Left forelimb (tissue), 1 donor: Measurements from ENCODE around the gene PHF19.

Source experiments
- DNase-seq: peaks from one replicate; pipeline ENCODE4 v3.0.0-alpha.2; 2018; ENCODE audit warnings: low spot score

PHF19 gene

GRCh38 chr9:120913647-120914264 is 36.8 kb upstream of the PHF19 start:
- DNase-seq, result no peak

- no peak for DNase-seq
Observed at GRCh38 chr9:120912958-120913646, 36.1 kb upstream of the PHF19 start.

- DNase-seq, result no peak
Observed at GRCh38 chr9:120911295-120911837, 34.4 kb upstream of the PHF19 start.

- no peak for DNase-seq
Observed at GRCh38 chr9:120910643-120911042, 33.7 kb upstream of the PHF19 start.

- DNase-seq, result no peak
Observed at GRCh38 chr9:120909904-120910303, 32.9 kb upstream of the PHF19 start.

- no peak for DNase-seq
Observed at GRCh38 chr9:120905315-120906164, 28.6 kb upstream of the PHF19 start.

DNA sequence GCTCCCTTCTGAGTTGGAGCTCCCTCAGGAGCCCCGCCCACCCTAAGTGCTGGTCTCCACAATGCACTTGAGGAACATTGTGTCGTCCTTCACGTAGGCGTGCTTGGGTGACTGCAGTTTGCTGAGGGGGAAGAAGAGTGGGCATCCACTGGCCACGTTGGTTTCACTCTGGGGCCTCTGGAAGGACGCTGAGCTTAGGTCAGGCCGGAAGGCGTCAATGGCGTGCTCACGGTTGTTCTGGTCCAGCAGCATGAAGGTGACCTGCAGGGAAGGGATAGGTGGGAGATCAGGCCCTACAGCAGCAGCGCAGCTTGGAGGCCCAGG is 28.0 kb upstream of the PHF19 start:
- no peak for DNase-seq

- no peak for DNase-seq
Observed at GRCh38 chr9:120904061-120904977, 27.3 kb upstream of the PHF19 start.

DNA sequence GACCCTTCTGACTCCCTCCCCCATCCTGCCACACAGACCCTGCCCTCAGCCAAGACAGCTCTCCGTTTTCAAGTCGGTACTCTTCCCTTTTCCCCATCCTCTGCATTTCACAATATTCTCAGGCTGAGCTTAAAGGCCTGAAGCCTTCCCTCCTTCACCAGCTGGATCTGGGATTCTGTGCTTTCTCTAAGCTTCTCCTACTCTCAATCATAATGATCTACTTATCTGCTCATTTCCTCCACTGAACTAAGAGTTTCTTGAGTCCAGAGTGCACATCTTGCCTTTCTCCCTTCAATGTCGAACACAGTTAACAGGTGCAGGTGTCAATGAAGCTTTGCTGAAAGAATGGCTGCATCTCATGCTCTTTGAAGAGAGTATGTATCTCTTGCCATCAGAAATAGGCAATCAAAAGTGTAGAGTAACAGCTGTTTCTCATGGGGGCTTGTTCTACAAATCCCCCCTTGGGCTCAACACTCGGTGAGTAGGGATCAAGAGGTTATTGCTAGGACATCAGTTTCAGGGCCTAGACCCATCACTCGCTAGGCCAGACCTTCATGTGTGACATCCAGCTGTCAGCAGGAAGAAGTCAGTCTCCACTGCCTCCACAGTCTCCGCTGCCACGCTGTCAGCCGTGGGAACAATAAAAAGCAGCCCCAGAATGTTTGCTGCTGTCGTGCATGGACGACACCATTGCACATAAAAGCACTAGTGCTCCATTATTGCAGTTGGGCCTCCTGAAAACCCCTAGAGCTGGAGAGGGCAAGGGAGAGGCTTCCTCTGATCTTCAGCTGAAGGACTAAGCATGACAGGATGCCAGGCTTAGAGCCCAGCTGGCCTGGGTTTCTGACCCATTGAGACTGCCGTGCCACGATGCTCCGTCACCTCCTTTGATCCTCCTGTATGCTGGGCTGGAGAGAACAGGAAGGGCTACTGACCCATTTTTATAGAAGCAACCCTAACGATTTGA is 25.9 kb upstream of the PHF19 start:
- no peak for DNase-seq

GRCh38 chr9:120901755-120902568 is 25.0 kb upstream of the PHF19 start:
- no peak for DNase-seq

DNA sequence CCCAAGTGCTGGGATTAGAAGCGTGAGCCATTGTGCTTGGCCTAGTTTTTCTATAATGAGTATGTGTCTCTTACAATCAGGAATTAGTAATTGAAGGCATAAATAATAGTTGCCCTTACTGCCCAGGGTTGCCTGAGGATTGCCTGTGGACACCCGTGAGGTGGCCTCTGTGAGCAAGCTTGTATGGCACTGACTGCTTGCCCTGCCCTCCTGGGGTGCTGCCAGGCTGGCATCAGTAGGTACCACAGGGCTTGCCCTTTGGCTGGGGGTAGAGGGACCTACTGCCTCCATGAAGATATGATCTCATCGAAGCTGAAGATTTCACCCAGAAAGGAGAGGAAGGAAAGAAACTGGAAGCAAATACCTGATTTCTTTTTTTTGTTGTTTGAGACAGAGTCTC is 23.8 kb upstream of the PHF19 start:
- DNase-seq, result no peak

- DNase-seq, result no peak
Observed at GRCh38 chr9:120899490-120900068, 22.6 kb upstream of the PHF19 start.

DNA sequence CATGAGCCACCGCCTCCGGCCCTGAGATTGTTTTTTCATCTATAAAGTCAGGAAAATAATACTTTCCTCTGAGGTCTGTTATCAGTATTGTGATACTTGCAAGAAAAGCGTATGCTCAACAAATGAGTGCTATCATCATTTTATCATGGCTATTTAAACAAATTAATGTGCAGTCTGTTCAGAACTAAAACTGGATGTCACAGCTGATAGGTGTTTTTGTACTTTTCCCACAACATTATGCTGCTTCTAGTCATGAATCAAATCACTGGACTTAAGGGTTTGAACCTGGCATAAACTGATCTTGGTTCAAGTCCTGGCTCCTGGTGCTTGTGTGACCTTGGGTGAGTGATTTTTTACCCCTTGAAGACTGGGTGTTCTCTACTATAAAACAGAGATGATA is 21.4 kb upstream of the PHF19 start:
- no peak for DNase-seq

GRCh38 chr9:120895951-120896350 is 19.0 kb upstream of the PHF19 start:
- no peak for DNase-seq

DNA sequence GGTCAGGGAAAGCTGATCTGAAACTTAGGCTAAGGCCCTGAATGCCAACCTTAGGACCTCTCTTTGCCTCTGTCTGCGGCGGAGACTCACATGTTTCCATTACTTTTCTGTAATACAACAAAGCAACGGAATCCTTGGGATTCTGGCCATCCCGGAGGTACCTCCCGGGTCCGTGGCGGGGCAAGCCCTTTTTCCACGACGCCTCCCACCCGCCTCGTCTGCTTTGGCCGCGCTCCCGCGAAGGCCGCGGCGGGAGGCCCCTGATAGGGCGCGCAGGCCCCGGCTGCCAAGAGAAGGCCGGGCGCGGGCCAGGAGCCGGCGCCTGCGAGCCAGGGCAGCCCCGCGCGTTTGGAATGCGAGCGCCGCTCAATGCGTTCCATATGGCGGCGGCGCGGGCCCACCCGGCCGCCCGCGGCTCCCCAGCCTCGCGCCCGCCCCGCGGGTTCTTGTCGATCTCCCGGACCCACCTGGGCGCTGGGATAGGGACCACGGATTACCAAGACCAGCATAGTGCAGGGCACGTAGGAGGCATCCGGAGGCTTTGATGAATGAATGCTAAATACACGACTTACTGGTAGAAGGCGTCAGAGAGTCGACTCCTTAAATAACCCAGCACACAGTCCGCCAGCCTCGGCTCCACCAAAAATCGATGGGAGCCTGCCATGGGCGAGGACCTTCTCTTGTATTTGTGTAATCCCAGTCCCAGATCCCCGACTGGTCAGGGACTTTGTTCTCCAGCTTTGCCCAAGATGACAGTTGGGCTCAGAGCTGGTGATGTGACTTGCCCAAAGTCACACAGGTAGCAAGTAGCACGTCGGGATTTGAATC is 17.5 kb upstream of the PHF19 start:
- DNase-seq, result peak; percentile 88

GRCh38 chr9:120893611-120894307 is 16.8 kb upstream of the PHF19 start:
- DNase-seq, result no peak

- DNase-seq, result no peak
Observed at GRCh38 chr9:120892748-120893610, 16.0 kb upstream of the PHF19 start.
